Cardiac muscle cell (in vitro differentiated cells and primary cell): Measurements from ENCODE around the gene OS9. TPM values are rescaled to one million over a fixed set of nuclear protein-coding genes. Genes with fewer than 3 reads are reported as not detected.
"Not testable (repeated sequence)": the region's sequence is repeated elsewhere in the genome, so short reads cannot be mapped to it uniquely, and the experiment has no call there.

Source experiments
- DNase-seq, 2 donors: peaks; one replicate each; pipeline versions ENCODE4 v3.0.0 to v3.0.0-alpha.2; 2010 to 2017; ENCODE audit warnings: low read depth in 1 of 2, low spot score in 1 of 2
- H3K27ac ChIP-seq: fragments of 200-600 bp; sonication (generic); 2 replicates; pipeline ENCODE4 v1.5.1; 2016
- H3K27me3 ChIP-seq: fragments of 200-600 bp; sonication (generic); 2 replicates; pipeline ENCODE4 v1.6.0; 2016; ENCODE audit warnings: control low read depth
- H3K36me3 ChIP-seq: fragments of 200-600 bp; sonication (generic); 2 replicates; pipeline ENCODE4 v1.5.1; 2016; ENCODE audit warnings: control low read depth
- H3K4me1 ChIP-seq: fragments of 200-600 bp; sonication (generic); 2 replicates; pipeline ENCODE4 v1.8.1; 2017; ENCODE audit warnings: low read depth, mild to moderate bottlenecking, mixed run types
- H3K4me3 ChIP-seq: fragments of 200-600 bp; sonication (generic); 2 replicates; pipeline ENCODE4 v1.5.1; 2016; ENCODE audit warnings: mild to moderate bottlenecking
- H3K9me3 ChIP-seq: fragments of 200-600 bp; sonication (generic); 2 replicates; pipeline ENCODE4 v1.5.1; 2017; ENCODE audit warnings: low read depth, mild to moderate bottlenecking, control low read depth
- CTCF ChIP-seq: IDR thresholded peaks from 2 replicates; pipeline ENCODE4 v1.5.1; 2012; ENCODE audit warnings: low read depth, mild to moderate bottlenecking, low read length
- polyA plus RNA-seq: library from polyadenylated mRNA; unstranded; fragments of >200 nt; fragmentation: Nextera tagmentation; extraction: Ambion mirVana; gene quantifications from 2 replicates; pipeline ENCODE4 v1.2.1, GENCODE V29; 2016
- total RNA-seq: library from RNA; depleted of rRNA; stranded (reverse); fragments of >200 nt; gene quantifications from 2 replicates; pipeline ENCODE4 v1.2.3, GENCODE V29; 2016

OS9 gene
- total and polyA plus RNA-seq, 2 experiments from 2014 or later, result 134 to 182 TPM

- Histone ChIP-seq H3K27me3 (no peaks in the 10 kb centered on the region), H3K36me3 (no peaks in the 10 kb centered on the region), H3K4me3 (no peak overlapping the region), H3K27ac (no peak overlapping the region), H3K9me3 (no peaks in the 10 kb centered on the region), H3K4me1 (no peaks in the 10 kb centered on the region)
- no peak for TF ChIP-seq CTCF
- no peak for DNase-seq
Observed at GRCh38 chr12:57674691-57675090, 19.2 kb upstream of the OS9 start.

- not testable (repeated sequence) for H3K4me3 ChIP-seq, DNase-seq, H3K9me3 ChIP-seq, H3K27me3 ChIP-seq, H3K36me3 ChIP-seq, H3K4me1 ChIP-seq, H3K27ac ChIP-seq
Observed at GRCh38 chr12:57677947-57678346, 16.0 kb upstream of the OS9 start.

- Histone ChIP-seq H3K4me1 (no peaks in the 10 kb centered on the region), H3K36me3 (no peaks in the 10 kb centered on the region), H3K9me3 (no peaks in the 10 kb centered on the region), H3K27ac (no peak overlapping the region), H3K27me3 (no peaks in the 10 kb centered on the region), H3K4me3 (no peak overlapping the region)
- TF ChIP-seq CTCF, result no peak
- no peak for DNase-seq
Observed at GRCh38 chr12:57679697-57680096, 14.2 kb upstream of the OS9 start.

- DNase-seq, result no peak
- H3K27me3 ChIP-seq, result no peaks in the 10 kb centered on the region
- no peak for TF ChIP-seq CTCF
- H3K9me3 ChIP-seq, result no peaks in the 10 kb centered on the region
- no peaks in the 10 kb centered on the region for H3K4me1 ChIP-seq
- H3K36me3 ChIP-seq, result no peaks in the 10 kb centered on the region
- no peak overlapping the region for H3K27ac ChIP-seq
- no peak overlapping the region for H3K4me3 ChIP-seq
Observed at GRCh38 chr12:57687862-57688261, 6.1 kb upstream of the OS9 start.

- Histone ChIP-seq H3K9me3 (no peaks in the 10 kb centered on the region), H3K27ac (no peak overlapping the region), H3K27me3 (no peaks in the 10 kb centered on the region), H3K36me3 (no peaks in the 10 kb centered on the region), H3K4me1 (no peaks in the 10 kb centered on the region), H3K4me3 (no peak overlapping the region)
- TF ChIP-seq CTCF, result no peak
- no peak for DNase-seq
Observed at GRCh38 chr12:57688931-57689330, 5.0 kb upstream of the OS9 start.

GRCh38 chr12:57692500-57692899 is 1.4 kb upstream of the OS9 start:
- Histone ChIP-seq H3K9me3 (no peaks in the 10 kb centered on the region), H3K4me1 (no peaks in the 10 kb centered on the region), H3K36me3 (peaks cover 3% of the 10 kb centered on the region), H3K27ac (no peak overlapping the region), H3K4me3 (no peak overlapping the region), H3K27me3 (no peaks in the 10 kb centered on the region)
- no peak for DNase-seq
- no peak for TF ChIP-seq CTCF
